ENCODE results near the gene KAT7. TPM values are rescaled to one million over a fixed set of nuclear protein-coding genes. Genes with fewer than 3 reads are reported as not detected.

The KAT7 gene
- total RNA-seq, 1 experiment from 2014 or later = 79.5 TPM

DNA sequence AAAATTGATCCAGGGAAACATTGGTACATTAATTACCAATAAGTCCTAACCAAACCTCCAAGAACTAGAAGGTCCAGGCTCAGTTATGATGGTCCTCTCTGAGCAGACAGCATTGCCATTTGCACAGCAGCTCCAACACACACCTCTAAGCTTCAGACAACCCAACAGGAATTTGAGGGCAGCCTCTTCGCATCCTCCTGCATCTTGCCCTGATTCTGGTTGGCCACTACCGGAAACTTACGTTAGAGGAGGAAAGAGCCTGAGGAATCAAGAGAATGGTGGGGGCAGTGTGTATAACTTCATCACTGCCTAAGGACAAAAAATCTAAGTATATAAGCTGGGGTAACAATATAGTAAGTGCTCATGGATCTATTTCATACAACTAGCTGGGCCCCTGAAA is 40.3 kb upstream of the KAT7 start:
- Histone ChIP-seq H3K27ac (ENCODE audit: low read depth, low read length) (no peak overlapping the region), H3K9me3 (ENCODE audit: control insufficient read depth in 1 of 2, insufficient read depth in 1 of 2, low read depth in 1 of 2, low read length in 2 of 2) (no peaks in the 10 kb centered on the region), H3K27me3 (ENCODE audit: insufficient read depth, low read length) (no peaks in the 10 kb centered on the region), H3K4me3 (replicated peaks in 1 of 2; ENCODE audit: low read depth in 1 of 2, low read length in 2 of 2) (no peak overlapping the region), H3K9ac (ENCODE audit: low read length) (no peak overlapping the region), H3K4me2 (ENCODE audit: low read length) (no peak overlapping the region), H3K79me2 (ENCODE audit: insufficient read depth, low read length) (no peaks in the 10 kb centered on the region), H3K4me1 (ENCODE audit: control insufficient read depth in 1 of 2, insufficient read depth in 2 of 2, low read length in 2 of 2) (no peaks in the 10 kb centered on the region), H3K36me3 (ENCODE audit: control insufficient read depth in 1 of 2, insufficient read depth in 2 of 2, low read length in 2 of 2) (no peaks in the 10 kb centered on the region), H4K20me1 (ENCODE audit: insufficient read depth) (no peaks in the 10 kb centered on the region), H3K9me2 (ENCODE audit: insufficient read depth) (no peaks in the 10 kb centered on the region), H2AFZ (ENCODE audit: low read depth, low read length, poor library complexity, severe bottlenecking) (no peak overlapping the region)
- DNase-seq (ENCODE audit: low read depth, low spot score) (no peak), ATAC-seq (no peak)
- no TSS peak for BruUV-seq (replicated peaks)
- RAD21 ChIA-PET (ENCODE audit: low non-redundant PET in 1 of 2, low total read pairs in 2 of 2, uncharacterized antibody in 2 of 2, unreplicated experiment in 2 of 2) = no interaction called here
- no peak for TF ChIP-seq YY1 (IDR thresholded peaks at IDR 0.05; ENCODE audit: extremely low read depth, insufficient replicate concordance, low read depth, low read length)
- POLR2A ChIA-PET = interaction anchor here (1.8 to 2.3 kb wide), 2 partner anchors 16 kb away, joined by 6 to 8 read pairs; partner anchors contain the start of gene FAM117A
- intact Hi-C loops (cut with micrococcal nuclease) = no loop called here
- CTCF ChIA-PET = no interaction called here

DNA sequence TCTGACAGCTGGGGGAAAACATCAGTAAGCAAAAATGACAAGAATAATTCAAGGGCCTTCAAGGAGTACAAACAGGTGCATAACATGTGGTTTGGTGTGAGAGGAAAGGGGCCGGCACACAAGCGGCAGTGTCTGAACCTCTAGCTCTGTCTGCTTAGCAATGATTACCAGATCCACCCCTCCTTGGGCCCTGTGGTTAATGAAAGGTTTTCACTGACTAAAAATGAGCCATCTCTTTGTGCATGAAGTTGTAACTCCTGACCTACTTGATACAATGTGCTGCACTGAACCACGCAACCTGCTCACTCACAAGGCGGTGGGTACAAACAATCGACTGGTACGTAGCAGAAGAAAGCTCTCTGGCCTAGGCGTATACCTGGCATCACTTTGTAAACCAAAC is 39.7 kb upstream of the KAT7 start:
- Histone ChIP-seq H3K9me2 (ENCODE audit: insufficient read depth) (no peaks in the 10 kb centered on the region), H3K9ac (ENCODE audit: low read length) (no peak overlapping the region), H3K4me1 (ENCODE audit: control insufficient read depth in 1 of 2, insufficient read depth in 2 of 2, low read length in 2 of 2) (no peaks in the 10 kb centered on the region), H3K4me2 (ENCODE audit: low read length) (no peak overlapping the region), H4K20me1 (ENCODE audit: insufficient read depth) (no peaks in the 10 kb centered on the region), H2AFZ (ENCODE audit: low read depth, low read length, poor library complexity, severe bottlenecking) (no peak overlapping the region), H3K27ac (ENCODE audit: low read depth, low read length) (no peak overlapping the region), H3K36me3 (ENCODE audit: control insufficient read depth in 1 of 2, insufficient read depth in 2 of 2, low read length in 2 of 2) (no peaks in the 10 kb centered on the region), H3K27me3 (ENCODE audit: insufficient read depth, low read length) (no peaks in the 10 kb centered on the region), H3K4me3 (replicated peaks in 1 of 2; ENCODE audit: low read depth in 1 of 2, low read length in 2 of 2) (no peak overlapping the region), H3K9me3 (ENCODE audit: control insufficient read depth in 1 of 2, insufficient read depth in 1 of 2, low read depth in 1 of 2, low read length in 2 of 2) (no peaks in the 10 kb centered on the region), H3K79me2 (ENCODE audit: insufficient read depth, low read length) (no peaks in the 10 kb centered on the region)
- ChIA-PET POLR2A (interaction anchor here (1.8 kb wide), 1 partner anchor 15 kb away, joined by 6 read pairs; the partner anchor contains the start of gene FAM117A), CTCF (no interaction called here), RAD21 (ENCODE audit: low non-redundant PET in 1 of 2, low total read pairs in 2 of 2, uncharacterized antibody in 2 of 2, unreplicated experiment in 2 of 2) (no interaction called here)
- intact Hi-C loops (cut with micrococcal nuclease) = no loop called here
- BruUV-seq (replicated peaks) = no TSS peak
- ATAC-seq = no peak
- no peak for TF ChIP-seq EZH2phosphoT487 (IDR thresholded peaks at IDR 0.05; ENCODE audit: borderline replicate concordance)
- TF ChIP-seq SRF (IDR thresholded peaks at IDR 0.05; ENCODE audit: low read depth) = no peak
- TF ChIP-seq RAD21 (IDR thresholded peaks at IDR 0.05; ENCODE audit: low read depth) = no peak
- TF ChIP-seq, protein P1, sequence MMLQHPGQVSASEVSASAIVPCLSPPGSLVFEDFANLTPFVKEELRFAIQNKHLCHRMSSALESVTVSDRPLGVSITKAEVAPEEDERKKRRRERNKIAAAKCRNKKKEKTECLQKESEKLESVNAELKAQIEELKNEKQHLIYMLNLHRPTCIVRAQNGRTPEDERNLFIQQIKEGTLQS (IDR thresholded peaks at IDR 0.05) = no peak
- TF ChIP-seq CBX3 (IDR thresholded peaks at IDR 0.05; ENCODE audit: low read depth) = no peak
- TF ChIP-seq EZH2 (IDR thresholded peaks at IDR 0.05) = no peak
- TF ChIP-seq POLR2AphosphoS5 (IDR thresholded peaks at IDR 0.05; ENCODE audit: low read depth, low read length) = no peak
- TF ChIP-seq CEBPB (IDR thresholded peaks at IDR 0.05; ENCODE audit: low read depth) = no peak
- TF ChIP-seq YY1 (IDR thresholded peaks at IDR 0.05; ENCODE audit: extremely low read depth, insufficient replicate concordance, low read depth, low read length) = no peak
- TF ChIP-seq ZFX (IDR thresholded peaks at IDR 0.05) = no peak
- no peak for TF ChIP-seq POLR2A (IDR thresholded peaks at IDR 0.05; ENCODE audit: borderline replicate concordance, extremely low read depth, insufficient read depth, insufficient read length)
- TF ChIP-seq ELF1 (IDR thresholded peaks at IDR 0.05; ENCODE audit: borderline replicate concordance, low read depth) = no peak
- no peak for TF ChIP-seq SIN3A (IDR thresholded peaks at IDR 0.05; ENCODE audit: low read depth)
- no peak for TF ChIP-seq EGR1 (IDR thresholded peaks at IDR 0.05; ENCODE audit: low read depth)
- TF ChIP-seq, protein P2, sequence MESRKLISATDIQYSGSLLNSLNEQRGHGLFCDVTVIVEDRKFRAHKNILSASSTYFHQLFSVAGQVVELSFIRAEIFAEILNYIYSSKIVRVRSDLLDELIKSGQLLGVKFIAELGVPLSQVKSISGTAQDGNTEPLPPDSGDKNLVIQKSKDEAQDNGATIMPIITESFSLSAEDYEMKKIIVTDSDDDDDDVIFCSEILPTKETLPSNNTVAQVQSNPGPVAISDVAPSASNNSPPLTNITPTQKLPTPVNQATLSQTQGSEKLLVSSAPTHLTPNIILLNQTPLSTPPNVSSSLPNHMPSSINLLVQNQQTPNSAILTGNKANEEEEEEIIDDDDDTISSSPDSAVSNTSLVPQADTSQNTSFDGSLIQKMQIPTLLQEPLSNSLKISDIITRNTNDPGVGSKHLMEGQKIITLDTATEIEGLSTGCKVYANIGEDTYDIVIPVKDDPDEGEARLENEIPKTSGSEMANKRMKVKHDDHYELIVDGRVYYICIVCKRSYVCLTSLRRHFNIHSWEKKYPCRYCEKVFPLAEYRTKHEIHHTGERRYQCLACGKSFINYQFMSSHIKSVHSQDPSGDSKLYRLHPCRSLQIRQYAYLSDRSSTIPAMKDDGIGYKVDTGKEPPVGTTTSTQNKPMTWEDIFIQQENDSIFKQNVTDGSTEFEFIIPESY (IDR thresholded peaks at IDR 0.05; ENCODE audit: extremely low read depth, insufficient replicate concordance, low read length) = no peak
- no peak for TF ChIP-seq TCF7L2 (IDR thresholded peaks at IDR 0.05; ENCODE audit: borderline replicate concordance, extremely low read depth, insufficient read depth, insufficient read length)
- no peak for DNase-seq (ENCODE audit: low read depth, low spot score)

All from HCT116 (cell line).